A549 treated with GW870086 at 1 μM for 4 hours (cell line): Measurements from ENCODE around the gene ZNF430. TPM values are rescaled to one million over a fixed set of nuclear protein-coding genes. Genes with fewer than 3 reads are reported as not detected.

Experiments used
- total RNA-seq: library from RNA; stranded (reverse); fragments of 200-300 nt; extraction: Qiagen RNA extraction; gene quantifications from 5 replicates; pipeline ENCODE4 v1.2.3, GENCODE V29; 2022; ENCODE audit warnings: low read depth

ZNF430 gene
- 1.5 to 2.2 TPM (median 1.9 TPM) in 5 replicates for total RNA-seq

DNA sequence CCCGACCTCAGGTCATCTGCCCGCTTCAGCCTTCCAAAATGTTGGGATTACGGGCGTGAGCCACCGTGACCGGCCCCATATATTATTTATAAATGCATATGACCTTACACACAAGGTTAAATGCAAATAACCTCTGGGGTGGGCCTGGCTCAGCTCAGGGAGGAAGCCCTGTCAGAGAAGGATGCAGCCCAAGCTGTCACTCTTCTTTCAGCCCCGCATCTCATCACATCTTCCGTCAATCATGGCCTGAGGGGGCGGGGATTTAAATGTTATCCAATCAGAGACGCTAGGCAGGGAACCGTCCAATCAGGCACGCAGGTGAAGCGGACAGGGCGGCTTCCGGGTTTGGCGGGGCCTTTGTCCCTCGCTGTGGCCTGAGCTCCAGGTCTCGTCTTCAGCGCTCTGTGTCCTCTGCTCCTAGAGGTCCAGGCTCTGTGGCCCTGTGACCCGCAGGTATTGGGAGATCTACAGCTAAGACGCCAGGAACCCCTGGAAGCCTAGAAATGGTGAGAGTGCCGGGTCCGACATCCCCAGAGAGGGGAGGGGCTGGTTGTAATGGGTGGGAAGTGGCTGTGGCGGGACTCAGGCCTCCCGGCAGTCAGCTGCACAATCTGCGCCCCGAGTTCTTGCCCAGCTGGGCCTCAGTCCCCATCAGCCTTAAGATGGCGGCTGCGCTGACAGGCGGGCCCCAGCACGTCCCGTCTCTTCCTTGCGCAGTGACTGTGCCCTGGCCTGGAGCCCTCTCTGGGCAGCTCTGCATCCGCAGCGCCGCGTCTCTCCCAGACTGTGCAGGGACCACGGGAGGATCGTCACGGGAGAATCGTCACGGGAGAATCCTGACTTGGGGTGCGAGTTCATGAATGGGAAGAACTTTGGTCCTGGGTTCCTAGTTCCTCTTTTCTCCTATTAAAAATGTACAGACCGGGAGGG, at the start of gene ZNF430:
ZNF430 (plus strand) TSS at position 360 of the 930 bp plus-strand sequence; CDS start at position 504, 144 bp downstream.

DNA sequence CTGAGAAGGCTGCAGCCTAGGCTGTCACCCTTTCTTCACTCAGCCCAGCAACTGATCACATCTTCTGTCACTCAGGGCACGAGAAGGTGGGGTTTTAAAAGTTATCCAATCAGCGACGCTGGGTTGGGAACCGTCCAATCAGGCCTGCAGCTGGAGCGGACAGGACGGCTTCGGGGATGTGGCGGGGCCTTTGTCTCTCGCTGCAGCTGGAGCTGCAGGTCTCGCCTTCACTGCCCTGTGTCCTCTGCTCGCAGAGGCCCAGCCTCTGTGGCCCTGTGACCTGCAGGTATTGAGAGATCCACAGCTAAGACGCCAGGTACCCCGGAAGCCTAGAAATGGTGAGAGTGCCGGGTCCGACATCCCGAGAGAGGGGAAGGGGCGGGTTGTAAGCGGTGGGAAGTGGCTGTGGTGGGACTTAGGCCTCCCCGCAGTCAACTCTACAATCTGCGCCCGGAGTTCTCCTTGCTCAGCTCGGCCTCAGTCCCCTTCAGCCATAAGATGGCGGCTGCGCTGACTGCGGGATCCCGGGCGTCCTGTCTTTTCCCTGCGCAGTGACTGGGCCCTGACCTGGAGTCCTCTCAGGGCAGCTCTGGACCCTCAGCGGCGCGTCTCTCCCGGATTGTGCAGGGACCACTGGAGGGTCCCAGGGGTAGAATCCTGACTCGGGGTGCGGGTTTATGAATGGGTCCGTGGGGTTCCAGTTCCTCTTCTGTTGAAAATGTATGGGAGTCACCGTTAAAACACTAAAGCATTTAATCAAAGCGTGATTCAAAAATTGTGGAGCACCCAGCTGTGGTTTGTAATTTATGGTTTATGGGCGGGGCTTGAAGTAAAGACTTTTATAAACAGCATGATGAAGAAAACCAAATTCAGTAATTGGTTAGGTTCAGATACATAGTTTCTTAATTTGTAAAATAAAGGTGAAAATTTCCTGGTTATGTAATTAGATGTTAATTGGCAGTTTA, 61.8 kb downstream of the ZNF430 start, which contains the start of gene ZNF714:
ZNF714 (plus strand) TSS at position 193 of the 965 bp plus-strand sequence. CDS start 16,066 bp downstream, outside the sequence.

Other genes starting within 250 kb of the ZNF430 start
- not detected in 5 replicates for gene ZNF66, start 244.4 kb upstream of the ZNF430 start, total RNA-seq
- gene ZNF85, start 97.4 kb upstream of the ZNF430 start, total RNA-seq = 0.19 to 0.24 TPM in 2 of 5 replicates, not detected in the others
- 2.8 to 4.2 TPM (median 2.9 TPM) in 5 replicates for gene ZNF714, start 61.5 kb downstream of the ZNF430 start, total RNA-seq
- gene ZNF431, start 121.4 kb downstream of the ZNF430 start, total RNA-seq = 3.9 to 5.3 TPM (median 4.8 TPM) in 5 replicates